Trophoblast cell (in vitro differentiated cells and primary cell): ENCODE results near the gene KSR1.
A peak's percentile ranks its signal among the peaks of the same experiment; 100 is the strongest.

Experiments
- DNase-seq, 2 donors: peaks; one replicate each; pipeline ENCODE4 v3.0.0-alpha.2; 2016
- H2AFZ ChIP-seq: 2 replicates; pipeline ENCODE4 v1.6.1; 2013; ENCODE audit warnings: low read length, moderate library complexity, mild to moderate bottlenecking; ENCODE audit not compliant: insufficient read depth, poor library complexity
- H2AK5ac ChIP-seq: 2 replicates; pipeline ENCODE4 v1.6.1; 2013; ENCODE audit warnings: mild to moderate bottlenecking, low read length
- H2BK120ac ChIP-seq: 2 replicates; pipeline ENCODE4 v1.6.1; 2013; ENCODE audit warnings: low read length, mild to moderate bottlenecking, moderate library complexity; ENCODE audit not compliant: insufficient read depth, poor library complexity
- H2BK12ac ChIP-seq: 2 replicates; pipeline ENCODE4 v1.6.1; 2013; ENCODE audit warnings: mild to moderate bottlenecking, low read length, moderate library complexity
- H2BK5ac ChIP-seq: 2 replicates; pipeline ENCODE4 v1.6.1; 2013; ENCODE audit warnings: low read length, low read depth, moderate library complexity, mild to moderate bottlenecking; ENCODE audit not compliant: poor library complexity
- H3K14ac ChIP-seq: 2 replicates; pipeline ENCODE4 v1.6.1; 2013; ENCODE audit warnings: mild to moderate bottlenecking, low read length
- H3K18ac ChIP-seq: 2 replicates; pipeline ENCODE4 v1.6.1; 2013; ENCODE audit warnings: mild to moderate bottlenecking, low read length
- H3K23ac ChIP-seq: 2 replicates; pipeline ENCODE4 v1.6.1; 2013; ENCODE audit warnings: low read length
- H3K27ac ChIP-seq: 2 replicates; pipeline ENCODE4 v1.5.1; 2013; ENCODE audit warnings: low read depth, mild to moderate bottlenecking, inconsistent platforms, low read length, moderate library complexity
- H3K27me3 ChIP-seq: 2 replicates; pipeline ENCODE4 v1.6.1; 2013; ENCODE audit warnings: inconsistent platforms, mild to moderate bottlenecking, low read length, moderate library complexity; ENCODE audit not compliant: insufficient read depth
- H3K36me3 ChIP-seq, 2 experiments: 1 replicate in 1 of 2; 2 replicates in 1 of 2; pipeline ENCODE4 v1.6.1; 2013; ENCODE audit warnings: low read length in 2 of 2, mild to moderate bottlenecking in 2 of 2, moderate library complexity in 1 of 2; ENCODE audit not compliant: insufficient read depth in 2 of 2, control insufficient read depth in 1 of 2
- H3K4ac ChIP-seq: 2 replicates; pipeline ENCODE4 v1.6.1; 2013; ENCODE audit warnings: low read depth, mild to moderate bottlenecking, low read length, moderate library complexity
- H3K4me1 ChIP-seq, 2 experiments: 1 replicate in 1 of 2; 2 replicates in 1 of 2; pipeline ENCODE4 v1.6.1; 2013; ENCODE audit warnings: low read length in 2 of 2, mild to moderate bottlenecking in 2 of 2, moderate library complexity in 1 of 2; ENCODE audit not compliant: insufficient read depth in 2 of 2, control insufficient read depth in 1 of 2
- H3K4me2 ChIP-seq: 2 replicates; pipeline ENCODE4 v1.6.1; 2013; ENCODE audit warnings: inconsistent platforms, mild to moderate bottlenecking, low read length, moderate library complexity
- H3K4me3 ChIP-seq: 2 replicates; pipeline ENCODE4 v1.5.1; 2013; ENCODE audit warnings: mild to moderate bottlenecking, low read depth, low read length, inconsistent platforms
- H3K79me1 ChIP-seq: one replicate; pipeline ENCODE4 v1.6.1; 2013; ENCODE audit warnings: low read length
- H3K79me2 ChIP-seq: 2 replicates; pipeline ENCODE4 v1.6.1; 2013; ENCODE audit warnings: low read length, mild to moderate bottlenecking; ENCODE audit not compliant: control insufficient read depth, insufficient read depth, poor library complexity
- H3K9ac ChIP-seq: 2 replicates; pipeline ENCODE4 v1.6.1; 2013; ENCODE audit warnings: mild to moderate bottlenecking, low read length
- H3K9me3 ChIP-seq: 2 replicates; pipeline ENCODE4 v1.6.1; 2013; ENCODE audit warnings: low read depth, mild to moderate bottlenecking, control low read depth, inconsistent platforms, low read length; ENCODE audit not compliant: insufficient read depth
- H4K12ac ChIP-seq: 2 replicates; pipeline ENCODE4 v1.6.1; 2013; ENCODE audit warnings: low read depth, mild to moderate bottlenecking, low read length, moderate library complexity
- H4K8ac ChIP-seq: 2 replicates; pipeline ENCODE4 v1.6.1; 2013; ENCODE audit warnings: low read depth, mild to moderate bottlenecking, low read length, moderate library complexity
- H4K91ac ChIP-seq: one replicate; pipeline ENCODE4 v1.6.1; 2013; ENCODE audit warnings: low read depth, mild to moderate bottlenecking, low read length, moderate library complexity
- WGBS: extraction: QIAGEN DNeasy Blood & Tissue Kit; methylation state at CpG from one replicate; pipeline ENCODE4 v1.1.7; 2013; ENCODE audit warnings: missing lambda C conversion rate; ENCODE audit not compliant: insufficient read length, insufficient coverage; ENCODE audit errors: extremely low coverage; 5-methylcytosine and 5-hydroxymethylcytosine counted together

The KSR1 gene

GRCh38 chr17:27546624-27547300 lies 90.5 kb downstream of the KSR1 start:
- H3K4me3 ChIP-seq: no peak overlapping the region
- no peak overlapping the region for H3K27ac ChIP-seq
- no CpG with 5 or more reads among the region's 7 CpGs for WGBS
- H3K27me3 ChIP-seq: no peaks in the 10 kb centered on the region
- H4K12ac ChIP-seq: no peak overlapping the region
- H3K14ac ChIP-seq: no peak overlapping the region
- no peak overlapping the region for H2AK5ac ChIP-seq
- no peak overlapping the region for H3K4me2 ChIP-seq
- H3K4ac ChIP-seq: peak overlapping the region; percentile 21
- H3K9ac ChIP-seq: no peak overlapping the region
- peaks cover 3% of the 10 kb centered on the region for H3K79me2 ChIP-seq
- no peak overlapping the region for H2AFZ ChIP-seq
- no peaks in the 10 kb centered on the region for H3K9me3 ChIP-seq
- H3K79me1 ChIP-seq: peaks cover 2% of the 10 kb centered on the region
- no peak for DNase-seq
- no peak overlapping the region for H2BK5ac ChIP-seq
- peaks cover 2% of the 10 kb centered on the region in 2 experiments for H3K36me3 ChIP-seq
- H4K91ac ChIP-seq: no peak overlapping the region
- no peak overlapping the region for H2BK120ac ChIP-seq
- H4K8ac ChIP-seq: no peak overlapping the region
- H3K18ac ChIP-seq: peak overlapping the region; percentile 21
- peaks cover 13 to 16% of the 10 kb centered on the region in 2 experiments for H3K4me1 ChIP-seq
- H3K23ac ChIP-seq: no peak overlapping the region
- H2BK12ac ChIP-seq: peak overlapping the region; percentile 44

GRCh38 chr17:27547301-27547683 lies 91.0 kb downstream of the KSR1 start:
- Histone ChIP-seq H3K9ac (no peak overlapping the region), H3K27ac (no peak overlapping the region), H2AK5ac (no peak overlapping the region), H3K18ac (no peak overlapping the region), H3K9me3 (no peaks in the 10 kb centered on the region), H3K23ac (no peak overlapping the region), H2BK5ac (no peak overlapping the region), H3K4me2 (no peak overlapping the region), H4K91ac (no peak overlapping the region), H3K79me2 (peaks cover 3% of the 10 kb centered on the region), H3K14ac (no peak overlapping the region), H3K36me3 (peaks cover 2% of the 10 kb centered on the region in 2 experiments), H2BK12ac (no peak overlapping the region), H3K4me3 (no peak overlapping the region), H3K4me1 (peaks cover 18 to 20% of the 10 kb centered on the region in 2 experiments), H4K8ac (no peak overlapping the region), H3K79me1 (peaks cover 2% of the 10 kb centered on the region), H2AFZ (no peak overlapping the region), H3K27me3 (no peaks in the 10 kb centered on the region), H4K12ac (no peak overlapping the region), H3K4ac (no peak overlapping the region), H2BK120ac (no peak overlapping the region)
- WGBS: no CpG with 5 or more reads among the region's 4 CpGs
- DNase-seq: no peak

- Histone ChIP-seq H3K4me1 (peaks cover 27 to 30% of the 10 kb centered on the region in 2 experiments), H2BK120ac (no peak overlapping the region), H2BK5ac (no peak overlapping the region), H3K79me1 (peaks cover 12% of the 10 kb centered on the region), H3K18ac (no peak overlapping the region), H3K36me3 (peaks cover 2 to 4% of the 10 kb centered on the region in 2 experiments), H3K9ac (no peak overlapping the region), H3K4ac (no peak overlapping the region), H4K91ac (no peak overlapping the region), H2AFZ (no peak overlapping the region), H3K14ac (no peak overlapping the region), H3K27me3 (no peaks in the 10 kb centered on the region), H3K4me3 (no peak overlapping the region), H3K79me2 (peaks cover 3% of the 10 kb centered on the region), H3K4me2 (no peak overlapping the region), H3K27ac (no peak overlapping the region), H4K12ac (no peak overlapping the region), H2BK12ac (no peak overlapping the region), H3K9me3 (no peaks in the 10 kb centered on the region), H3K23ac (no peak overlapping the region), H2AK5ac (no peak overlapping the region), H4K8ac (no peak overlapping the region)
- WGBS: no CpG with 5 or more reads among the region's 7 CpGs
- no peak for DNase-seq
Observed at GRCh38 chr17:27548369-27548768, 92.1 kb downstream of the KSR1 start.

GRCh38 chr17:27549251-27549893 lies 93.1 kb downstream of the KSR1 start:
- H3K4ac ChIP-seq: peak overlapping the region; percentile 28
- H3K4me3 ChIP-seq: no peak overlapping the region
- no peak overlapping the region for H4K12ac ChIP-seq
- H3K27me3 ChIP-seq: no peaks in the 10 kb centered on the region
- peaks cover 27 to 30% of the 10 kb centered on the region in 2 experiments for H3K4me1 ChIP-seq
- no peak overlapping the region for H4K8ac ChIP-seq
- H3K79me2 ChIP-seq: peaks cover 3% of the 10 kb centered on the region
- H3K27ac ChIP-seq: no peak overlapping the region
- H2BK120ac ChIP-seq: no peak overlapping the region
- H3K14ac ChIP-seq: no peak overlapping the region
- H3K23ac ChIP-seq: no peak overlapping the region
- no peak overlapping the region for H2BK12ac ChIP-seq
- peaks cover 4 to 5% of the 10 kb centered on the region in 2 experiments for H3K36me3 ChIP-seq
- peaks cover 12% of the 10 kb centered on the region for H3K79me1 ChIP-seq
- H3K9ac ChIP-seq: no peak overlapping the region
- no peak for DNase-seq
- no peak overlapping the region for H2AFZ ChIP-seq
- H2AK5ac ChIP-seq: peak overlapping the region; percentile 40
- WGBS: no CpG with 5 or more reads among the region's 10 CpGs
- H3K18ac ChIP-seq: no peak overlapping the region
- no peak overlapping the region for H4K91ac ChIP-seq
- H3K4me2 ChIP-seq: no peak overlapping the region
- H2BK5ac ChIP-seq: no peak overlapping the region
- H3K9me3 ChIP-seq: no peaks in the 10 kb centered on the region
